GM18873 (cell line): Measurements from ENCODE around the gene MYO1D.
"Not testable (repeated sequence)": the region's sequence is repeated elsewhere in the genome, so short reads cannot be mapped to it uniquely, and the experiment has no call there.

Experiments used
- ATAC-seq: cut with Tn5 transposase; IDR thresholded peaks from one replicate; pipeline ENCODE4 v1.9.1; 2021; ENCODE audit warnings: mild to moderate bottlenecking, moderate library complexity, moderate number of reproducible peaks; ENCODE audit not compliant: unreplicated experiment, low FRiP score

The MYO1D gene

DNA sequence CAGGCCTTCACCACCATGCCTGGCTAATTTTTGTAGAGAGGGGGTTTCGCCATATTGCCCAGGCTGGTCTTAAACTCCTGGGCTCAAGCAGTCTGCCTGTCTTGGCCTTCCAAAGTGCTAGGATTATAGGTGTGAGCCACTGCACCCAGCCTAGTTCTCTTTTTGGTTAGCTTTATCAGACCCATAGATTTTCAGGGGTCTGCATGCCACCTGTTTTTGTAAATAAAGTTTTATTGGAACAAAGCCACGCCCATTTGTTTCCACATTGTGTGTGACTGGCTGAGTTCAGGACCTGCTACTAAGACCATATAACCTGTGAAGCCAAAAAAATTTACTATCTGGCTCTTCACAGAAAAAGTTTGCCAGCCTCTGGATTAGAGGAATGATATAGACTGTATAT, 425.0 kb downstream of the MYO1D start:
- ATAC-seq: no peak

DNA sequence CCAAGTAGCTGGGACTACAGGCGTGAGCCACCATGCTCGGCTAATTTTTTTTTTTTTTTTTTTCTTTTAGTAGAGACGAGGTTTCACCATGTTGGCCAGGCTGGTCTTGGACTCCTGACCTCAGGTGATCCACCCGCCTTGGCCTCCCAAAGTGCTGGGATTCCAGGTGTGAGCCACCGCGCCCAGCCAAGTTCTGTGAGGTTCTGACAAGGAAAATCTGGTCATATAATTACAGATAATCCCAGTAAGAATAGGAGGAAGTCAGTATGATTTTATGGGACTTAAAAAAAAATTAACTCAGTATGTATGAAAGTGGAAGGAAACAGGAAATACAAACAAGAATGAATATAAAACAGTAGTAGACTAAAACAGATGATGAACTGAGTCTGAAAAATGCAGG, 426.5 kb downstream of the MYO1D start:
- ATAC-seq: not testable (repeated sequence)

DNA sequence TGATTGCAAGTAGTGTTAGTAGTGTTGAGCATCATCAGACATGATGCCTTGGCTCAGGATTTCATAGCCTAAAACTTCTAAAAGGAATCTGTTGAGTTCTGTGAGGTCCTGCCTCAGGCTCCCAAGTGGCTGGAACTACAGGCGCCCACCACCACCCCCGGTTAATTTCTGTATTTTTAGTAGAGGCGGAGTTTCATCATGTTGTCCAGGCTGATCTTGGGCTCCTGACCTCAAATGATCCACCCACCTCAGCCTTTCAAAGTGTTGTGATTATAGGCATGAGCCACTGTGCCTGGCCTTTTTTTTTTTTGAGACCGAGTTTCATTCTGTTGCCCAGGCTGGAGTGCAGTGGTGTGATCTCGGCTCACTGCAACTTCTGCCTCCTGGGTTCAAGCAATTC, 427.0 kb downstream of the MYO1D start:
- no peak for ATAC-seq

DNA sequence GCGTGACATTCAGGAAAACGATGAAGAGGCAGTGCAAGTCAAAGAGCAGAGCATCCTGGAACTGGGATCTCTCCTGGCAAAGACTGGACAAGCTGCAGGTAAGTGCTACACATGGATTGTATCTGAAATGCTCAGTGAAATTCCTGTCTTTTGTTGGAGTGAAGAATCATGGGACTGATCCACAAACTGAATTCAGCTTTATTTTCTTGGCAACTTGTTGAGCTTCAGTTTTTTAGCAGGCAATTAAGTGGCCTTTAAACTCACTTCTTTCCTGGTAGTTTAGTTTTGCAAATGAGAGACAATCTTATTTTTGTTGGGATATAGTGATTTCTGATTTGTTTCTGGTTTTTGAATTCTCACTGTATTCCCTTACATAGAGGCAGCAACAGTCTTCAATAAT, 430.0 kb downstream of the MYO1D start:
- ATAC-seq: no peak

DNA sequence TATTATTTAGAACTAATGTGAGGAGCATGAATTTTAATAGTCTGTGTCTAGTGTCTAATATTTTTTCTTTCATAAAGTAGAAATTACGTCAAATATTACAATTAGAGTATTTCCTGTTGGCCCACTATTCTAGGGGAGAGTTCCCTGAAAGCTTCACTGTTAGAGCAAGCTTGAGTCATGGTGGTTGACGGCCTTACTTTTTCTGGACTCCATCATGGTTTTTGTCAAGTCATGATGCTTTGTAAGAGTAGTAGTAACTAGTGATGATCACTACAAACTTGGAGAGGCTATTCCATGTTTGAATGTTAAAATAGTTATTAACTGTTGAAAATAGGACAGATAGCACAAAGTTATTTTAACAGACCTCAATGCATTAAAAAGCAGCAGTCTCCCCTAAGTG, 431.0 kb downstream of the MYO1D start:
- ATAC-seq: no peak

DNA sequence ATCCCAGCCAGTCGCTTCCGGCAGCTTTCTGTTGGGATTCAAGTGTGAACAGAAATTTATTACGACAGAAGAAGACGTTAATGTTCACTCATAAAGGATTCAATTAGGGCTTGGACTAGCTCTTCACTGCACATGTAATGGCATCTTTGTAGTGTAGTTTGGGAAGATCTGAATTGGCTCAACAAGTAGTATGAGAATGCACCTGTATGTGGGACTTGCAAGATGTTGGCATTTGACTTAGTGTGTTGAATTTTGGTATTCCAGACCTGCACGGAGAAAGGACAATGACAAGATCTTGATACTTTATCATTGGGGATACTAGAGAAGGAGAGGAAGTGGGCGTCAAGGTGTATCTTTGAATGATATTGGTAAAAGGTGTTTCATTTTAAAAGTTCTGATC, 431.4 kb downstream of the MYO1D start:
- ATAC-seq: no peak

DNA sequence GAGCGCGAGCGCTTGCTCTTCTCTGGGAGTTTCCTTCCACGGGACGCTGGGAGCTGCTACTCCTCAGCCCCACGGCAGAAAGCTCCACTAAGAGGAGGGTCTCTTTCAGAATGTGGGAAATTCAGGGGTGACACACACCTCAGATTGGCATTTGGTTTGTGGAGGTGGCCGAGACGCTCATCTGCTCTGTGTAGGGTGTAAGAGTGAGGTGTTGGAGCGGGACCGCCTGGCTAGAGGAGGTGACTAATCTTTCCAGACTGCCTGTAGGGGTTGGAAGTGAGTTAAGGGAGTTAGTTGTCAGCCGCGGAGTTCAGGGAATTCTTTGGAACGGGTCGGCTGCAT, 431.9 kb downstream of the MYO1D start:
- ATAC-seq: no peak

DNA sequence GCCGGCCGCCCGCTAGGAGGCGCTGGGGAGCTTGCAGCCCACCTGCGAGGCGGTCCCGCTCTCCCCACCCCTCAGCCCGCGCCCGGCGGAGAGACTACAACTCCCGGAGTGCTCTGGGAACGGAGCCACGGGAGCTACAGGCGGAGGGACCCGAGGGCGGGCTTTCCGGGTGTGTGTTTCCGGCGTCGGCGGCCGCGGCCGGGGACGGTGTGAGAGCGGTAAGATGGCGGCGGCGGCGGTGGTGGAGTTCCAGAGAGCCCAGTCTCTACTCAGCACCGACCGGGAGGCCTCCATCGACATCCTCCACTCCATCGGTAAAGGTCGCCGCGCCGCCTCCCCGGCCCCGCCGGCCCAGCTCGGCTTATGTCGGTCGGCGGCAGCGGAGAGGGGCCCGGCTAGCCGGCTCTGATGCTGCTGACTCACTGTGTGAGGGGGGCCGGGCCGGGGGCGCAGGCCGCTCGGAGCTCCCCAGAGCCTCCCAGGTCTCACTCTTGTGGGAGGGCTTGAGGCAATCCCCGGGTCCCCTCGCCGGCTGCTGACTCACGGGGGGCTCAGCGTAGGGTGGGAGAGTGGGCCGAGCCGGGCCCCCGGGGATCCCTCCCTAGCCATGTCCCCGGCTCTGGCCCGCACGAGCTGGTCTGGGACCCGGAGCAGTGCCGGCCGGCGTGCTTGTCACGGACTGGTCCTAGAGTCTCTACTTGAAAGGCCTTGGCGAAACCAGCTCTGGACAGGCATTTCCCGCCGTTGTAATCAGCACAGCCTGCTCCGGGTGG, 432.4 kb downstream of the MYO1D start, which contains the start of gene PSMD11:
TSS of gene PSMD11 (plus strand) at position 210 of the 773 bp plus-strand sequence. CDS start at position 224, 14 bp downstream.
- ATAC-seq: peak; percentile 79

DNA sequence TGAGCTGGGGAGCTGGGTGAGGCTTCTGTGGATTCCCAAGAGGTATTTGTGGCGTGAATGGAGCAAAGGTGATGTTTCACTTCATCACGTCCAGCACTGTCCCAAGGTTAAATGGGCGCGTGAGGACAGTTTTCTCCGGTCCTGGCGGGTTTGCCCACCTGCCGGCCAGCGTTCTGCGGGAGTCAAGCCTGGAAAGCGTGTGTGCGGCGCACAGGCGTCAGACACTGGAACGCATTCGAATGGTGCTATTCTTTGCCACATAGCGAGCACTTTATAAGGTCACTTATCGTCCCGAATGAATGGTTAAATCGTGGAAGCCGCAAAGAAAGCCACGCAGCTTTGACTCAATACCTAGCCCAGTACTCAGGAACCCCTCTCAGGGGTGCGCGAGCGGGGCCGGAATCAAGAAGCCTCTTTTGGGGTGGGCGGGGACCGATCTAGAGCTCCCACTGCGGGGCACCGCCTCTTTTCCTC, 433.1 kb downstream of the MYO1D start:
- ATAC-seq: no peak
